HG02678 (cell line): ENCODE results near the gene ERV3-1.
"Not testable (repeated sequence)": the region's sequence is repeated elsewhere in the genome, so short reads cannot be mapped to it uniquely, and the experiment has no call there.

Source experiments
- ATAC-seq: cut with Tn5 transposase; IDR thresholded peaks from one replicate; pipeline ENCODE4 v1.9.1; 2021; ENCODE audit warnings: mild to moderate bottlenecking, moderate library complexity; ENCODE audit not compliant: unreplicated experiment

ERV3-1 gene

GRCh38 chr7:65001291-65001814 lies 5.1 kb downstream of the ERV3-1 start:
- no peak for ATAC-seq

GRCh38 chr7:64999165-65000004 lies 7.1 kb downstream of the ERV3-1 start:
- ATAC-seq = no peak

GRCh38 chr7:64998865-64999164 lies 7.7 kb downstream of the ERV3-1 start:
- ATAC-seq = no peak

- ATAC-seq = no peak
Measured at GRCh38 chr7:64997927-64998391, 8.5 kb downstream of the ERV3-1 start.

- no peak for ATAC-seq
Measured at GRCh38 chr7:64997164-64997908, 9.2 kb downstream of the ERV3-1 start.

GRCh38 chr7:64996305-64996704 lies 10.2 kb downstream of the ERV3-1 start:
- no peak for ATAC-seq

GRCh38 chr7:64993901-64994300 lies 12.6 kb downstream of the ERV3-1 start:
- ATAC-seq = no peak

GRCh38 chr7:64992971-64993370 lies 13.5 kb downstream of the ERV3-1 start:
- no peak for ATAC-seq

- ATAC-seq = no peak
Measured at GRCh38 chr7:64990936-64991335, 15.6 kb downstream of the ERV3-1 start, which contains the start of gene ZNF117. Gene ZNF117, minus strand, starts transcription at chr7:64991036.

- ATAC-seq = no peak
Measured at GRCh38 chr7:64990216-64990615, 16.3 kb downstream of the ERV3-1 start.

GRCh38 chr7:64978497-64979203 lies 27.8 kb downstream of the ERV3-1 start:
- no peak for ATAC-seq

GRCh38 chr7:64965594-64965993 lies 40.9 kb downstream of the ERV3-1 start:
- no peak for ATAC-seq

- ATAC-seq = no peak
Measured at GRCh38 chr7:64959072-64959747, 47.3 kb downstream of the ERV3-1 start.

- ATAC-seq = no peak
Measured at GRCh38 chr7:64951250-64951848, 55.1 kb downstream of the ERV3-1 start.

- not testable (repeated sequence) for ATAC-seq
Measured at GRCh38 chr7:64950673-64951072, 55.8 kb downstream of the ERV3-1 start.

GRCh38 chr7:64948774-64949173 lies 57.7 kb downstream of the ERV3-1 start:
- ATAC-seq = not testable (repeated sequence)

- ATAC-seq = no peak
Measured at GRCh38 chr7:64947252-64948000, 59.1 kb downstream of the ERV3-1 start.

- no peak for ATAC-seq
Measured at GRCh38 chr7:64946772-64947171, 59.7 kb downstream of the ERV3-1 start.

- ATAC-seq = no peak
Measured at GRCh38 chr7:64945503-64946175, 60.8 kb downstream of the ERV3-1 start.
